GM20000 (cell line): ENCODE results near the gene CEP170.
"Not testable (repeated sequence)": the region's sequence is repeated elsewhere in the genome, so short reads cannot be mapped to it uniquely, and the experiment has no call there.

ENCODE experiments used
- DNase-seq: peaks from one replicate; pipeline ENCODE4 v3.0.0; 2012; ENCODE audit warnings: low spot score
- CTCF ChIP-seq: IDR thresholded peaks from 2 replicates; pipeline ENCODE4 v1.5.1; 2012; ENCODE audit warnings: mild to moderate bottlenecking, control low read depth; ENCODE audit errors: extremely low read depth, missing control alignments

The CEP170 gene

GRCh38 chr1:243216741-243217140 is 38.3 kb downstream of the CEP170 start:
- DNase-seq, result no peak

GRCh38 chr1:243215276-243215875 is 39.7 kb downstream of the CEP170 start:
- not testable (repeated sequence) for DNase-seq

More at GRCh38 chr1:243216741-243217140, 38.3 kb downstream of the CEP170 start:
- TF ChIP-seq CTCF, result no peak

GRCh38 chr1:243213045-243213787 is 41.9 kb downstream of the CEP170 start:
- no peak for DNase-seq
- TF ChIP-seq CTCF, result no peak

- DNase-seq, result not testable (repeated sequence)
Observed at GRCh38 chr1:243211984-243212383, 43.1 kb downstream of the CEP170 start.

- DNase-seq, result not testable (repeated sequence)
Observed at GRCh38 chr1:243205026-243205501, 50.0 kb downstream of the CEP170 start.

- not testable (repeated sequence) for DNase-seq
Observed at GRCh38 chr1:243204336-243204735, 50.7 kb downstream of the CEP170 start.

GRCh38 chr1:243203196-243203595 is 51.9 kb downstream of the CEP170 start:
- not testable (repeated sequence) for DNase-seq

- DNase-seq, result not testable (repeated sequence)
Observed at GRCh38 chr1:243201316-243201715, 53.8 kb downstream of the CEP170 start.

- DNase-seq, result not testable (repeated sequence)
Observed at GRCh38 chr1:243197524-243197923, 57.6 kb downstream of the CEP170 start.

GRCh38 chr1:243193330-243193729 is 61.8 kb downstream of the CEP170 start:
- not testable (repeated sequence) for DNase-seq

- not testable (repeated sequence) for DNase-seq
Observed at GRCh38 chr1:243186201-243186995, 68.7 kb downstream of the CEP170 start.

- not testable (repeated sequence) for DNase-seq
Observed at GRCh38 chr1:243184787-243185186, 70.3 kb downstream of the CEP170 start.

GRCh38 chr1:243183661-243184060 is 71.4 kb downstream of the CEP170 start:
- DNase-seq, result not testable (repeated sequence)

- not testable (repeated sequence) for DNase-seq
Observed at GRCh38 chr1:243183176-243183575, 71.9 kb downstream of the CEP170 start.
